HS-27A (cell line): ENCODE data around the gene FARP1.

Experiments used
- DNase-seq: peaks from one replicate; pipeline ENCODE4 v3.0.0-alpha.2; 2012; ENCODE audit warnings: low read depth, missing footprints

The FARP1 gene

GRCh38 chr13:98308086-98308911 is 165.4 kb downstream of the FARP1 start:
- no peak for DNase-seq

- no peak for DNase-seq
Measured at GRCh38 chr13:98309569-98310335, 166.9 kb downstream of the FARP1 start.

GRCh38 chr13:98310485-98311199 is 167.7 kb downstream of the FARP1 start:
- no peak for DNase-seq

- no peak for DNase-seq
Measured at GRCh38 chr13:98311200-98311548, 168.3 kb downstream of the FARP1 start.

- DNase-seq = no peak
Measured at GRCh38 chr13:98312606-98313005, 169.7 kb downstream of the FARP1 start.

GRCh38 chr13:98313023-98313921 is 170.4 kb downstream of the FARP1 start:
- DNase-seq = no peak

GRCh38 chr13:98313922-98314292 is 171.0 kb downstream of the FARP1 start:
- no peak for DNase-seq

- DNase-seq = no peak
Measured at GRCh38 chr13:98315466-98315865, 172.6 kb downstream of the FARP1 start.

- no peak for DNase-seq
Measured at GRCh38 chr13:98315902-98316301, 173.0 kb downstream of the FARP1 start.

GRCh38 chr13:98317573-98318171 is 174.8 kb downstream of the FARP1 start:
- no peak for DNase-seq

- DNase-seq = no peak
Measured at GRCh38 chr13:98318263-98318878, 175.5 kb downstream of the FARP1 start.

GRCh38 chr13:98320561-98321105 is 177.7 kb downstream of the FARP1 start:
- no peak for DNase-seq

- DNase-seq = no peak
Measured at GRCh38 chr13:98321395-98321794, 178.5 kb downstream of the FARP1 start.

- no peak for DNase-seq
Measured at GRCh38 chr13:98322091-98322718, 179.3 kb downstream of the FARP1 start.

- no peak for DNase-seq
Measured at GRCh38 chr13:98324105-98324504, 181.2 kb downstream of the FARP1 start.

GRCh38 chr13:98325724-98326123 is 182.8 kb downstream of the FARP1 start:
- DNase-seq = no peak

GRCh38 chr13:98326291-98326690 is 183.4 kb downstream of the FARP1 start:
- DNase-seq = no peak

GRCh38 chr13:98327371-98328270 is 184.7 kb downstream of the FARP1 start:
- no peak for DNase-seq

GRCh38 chr13:98328511-98328910 is 185.6 kb downstream of the FARP1 start:
- no peak for DNase-seq
